ENCODE measurements around the gene PLCD3. TPM values are rescaled to one million over a fixed set of nuclear protein-coding genes. Genes with fewer than 3 reads are reported as not detected.

Gene PLCD3
- total RNA-seq, 1 donor from 2014 or later = 2.9 TPM

DNA sequence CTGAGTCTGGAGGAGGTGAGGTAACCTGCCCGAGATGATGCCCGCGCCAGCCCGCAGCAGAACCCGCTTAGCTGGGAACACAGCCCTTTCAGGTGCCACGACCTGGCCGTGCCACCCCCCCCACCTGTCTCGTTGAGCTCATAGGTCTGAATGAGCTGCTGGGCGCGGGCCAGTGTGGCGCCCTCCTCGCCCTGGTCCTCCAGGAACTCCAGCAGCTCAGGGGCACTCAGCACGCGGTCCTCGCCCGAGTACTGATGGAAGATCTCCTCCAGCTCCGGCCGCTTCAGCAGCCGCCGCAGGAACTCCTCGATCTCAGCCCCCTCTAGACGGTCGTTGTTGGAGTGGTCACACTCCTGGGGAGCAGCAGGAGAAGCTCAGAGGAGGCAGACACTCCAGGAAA is 13.6 kb downstream of the PLCD3 start:
- intact Hi-C loops (cut with micrococcal nuclease) = no loop called here

DNA sequence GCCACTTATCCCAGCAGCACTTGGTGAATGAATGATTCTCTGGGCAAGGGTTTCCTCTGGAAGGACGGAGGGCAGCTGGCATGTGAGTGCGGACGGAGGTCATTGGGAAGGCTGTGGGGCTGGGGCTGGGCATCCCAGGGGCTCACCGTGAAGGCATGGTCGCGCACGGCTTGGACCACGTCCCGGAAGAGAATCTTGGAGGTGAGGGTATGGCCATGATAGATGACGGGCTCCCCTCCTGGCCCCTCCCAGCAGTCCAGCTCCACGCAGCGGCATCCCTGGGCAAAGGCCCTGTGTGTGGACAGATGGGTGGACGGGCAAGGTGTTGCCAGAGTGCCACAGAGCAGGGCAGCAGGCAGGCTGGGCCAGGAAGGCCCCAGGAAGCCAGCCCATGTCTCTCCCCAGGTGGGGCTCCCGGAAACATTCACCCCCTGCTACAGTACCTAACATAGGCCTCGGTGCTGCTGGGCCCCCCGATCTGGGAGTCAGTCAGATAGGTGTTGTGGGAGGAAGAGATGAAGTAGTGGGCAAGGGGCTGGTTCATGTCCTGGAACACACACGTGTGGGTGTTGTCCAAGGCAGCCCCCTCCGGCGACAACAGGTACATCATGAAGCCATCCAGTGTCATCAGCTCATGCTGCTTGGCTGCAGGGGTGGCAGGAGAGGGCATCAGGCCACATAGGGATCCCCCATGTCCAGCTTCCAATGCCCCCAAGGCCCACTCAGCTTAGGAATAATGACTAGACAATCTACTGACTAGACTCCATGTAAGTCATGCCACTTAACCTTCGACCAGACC is 14.3 kb downstream of the PLCD3 start:
- intact Hi-C loops (cut with micrococcal nuclease) = no loop called here

DNA sequence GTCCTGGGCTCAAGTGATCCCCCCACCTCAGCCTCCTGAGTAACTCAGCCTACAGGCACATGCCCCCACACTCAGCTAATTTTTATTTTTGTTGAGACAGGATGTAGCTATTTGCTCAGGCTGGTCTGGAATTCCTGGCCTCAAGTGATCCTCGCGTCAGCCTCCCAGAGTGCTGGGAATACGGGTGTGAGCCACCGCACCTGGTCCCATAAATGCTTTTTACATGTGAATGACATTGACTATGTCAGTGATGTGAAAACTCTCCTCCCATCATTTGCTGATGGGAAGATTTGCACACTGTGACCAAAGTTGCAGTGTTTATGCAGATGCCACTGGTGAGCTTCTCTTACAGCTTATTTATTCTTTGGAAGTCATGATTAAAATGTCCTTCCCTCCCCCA is 15.0 kb downstream of the PLCD3 start:
- intact Hi-C loops (cut with micrococcal nuclease) = no loop called here

DNA sequence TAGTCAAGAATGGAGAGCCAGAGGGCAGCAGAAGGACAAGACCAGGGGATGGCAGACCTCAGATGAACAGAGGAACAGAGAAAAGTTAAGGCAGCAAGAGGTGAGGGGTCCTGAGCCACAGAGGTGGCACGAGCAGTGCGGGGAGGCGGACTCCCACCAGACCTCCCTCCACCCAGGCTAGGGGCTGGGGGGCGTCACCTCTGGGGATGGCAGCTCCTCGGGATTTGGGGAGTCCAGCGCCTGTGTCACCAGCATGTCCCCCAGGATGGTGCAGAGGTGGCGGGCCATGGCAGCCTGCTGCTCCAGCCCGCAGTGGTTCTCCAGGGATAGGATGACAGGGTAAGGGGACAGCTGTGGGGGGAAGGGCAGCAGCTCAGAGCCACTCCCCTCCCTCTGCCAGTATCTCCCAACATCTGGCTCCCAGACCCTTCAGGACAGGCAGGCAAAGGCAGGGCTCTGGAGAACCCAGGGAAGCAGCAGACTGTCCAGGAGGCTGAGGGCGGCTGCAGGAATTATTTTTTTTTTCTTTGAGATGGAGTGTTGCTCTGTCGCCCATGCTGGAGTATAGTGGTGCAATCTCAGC is 15.8 kb downstream of the PLCD3 start:
- intact Hi-C loops (cut with micrococcal nuclease) = no loop called here

GRCh38 chr17:45115871-45116270 is 16.4 kb downstream of the PLCD3 start:
- intact Hi-C loops (cut with micrococcal nuclease) = no loop called here

DNA sequence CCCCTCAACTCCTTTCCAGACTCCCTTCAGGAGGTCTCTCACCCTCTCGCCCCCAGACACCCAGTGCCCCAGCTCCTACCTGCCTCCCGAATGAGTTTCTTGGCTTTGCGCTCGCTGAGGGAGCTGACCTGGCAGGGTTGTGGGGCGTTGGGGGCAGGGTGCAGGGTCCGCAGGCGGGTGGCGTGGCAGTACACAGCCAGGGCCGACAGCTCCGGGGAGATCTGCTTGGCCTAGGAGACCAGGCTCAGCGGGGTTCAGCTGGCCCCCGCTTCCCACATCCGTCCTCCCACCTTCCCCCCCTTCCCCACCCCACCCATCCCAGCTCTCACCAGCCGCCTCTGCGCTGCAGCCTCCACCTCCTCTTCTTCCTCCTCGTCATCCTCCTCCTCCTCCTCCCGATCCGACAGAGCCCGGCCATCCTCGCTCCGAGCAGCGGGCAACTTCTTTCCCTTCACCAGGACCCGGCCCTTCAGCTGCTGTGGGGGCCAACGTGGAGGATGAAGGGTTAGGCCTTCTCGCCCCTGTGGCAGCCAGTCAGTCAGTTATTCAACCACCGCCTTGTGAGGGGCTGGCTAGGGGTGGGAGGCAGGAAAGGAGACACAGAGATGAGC is 17.2 kb downstream of the PLCD3 start:
- intact Hi-C loops (cut with micrococcal nuclease) = no loop called here

- intact Hi-C loops (cut with micrococcal nuclease) = no loop called here
These were observed 18.0 kb downstream of the PLCD3 start for GRCh38 chr17:45114117-45114932.

DNA sequence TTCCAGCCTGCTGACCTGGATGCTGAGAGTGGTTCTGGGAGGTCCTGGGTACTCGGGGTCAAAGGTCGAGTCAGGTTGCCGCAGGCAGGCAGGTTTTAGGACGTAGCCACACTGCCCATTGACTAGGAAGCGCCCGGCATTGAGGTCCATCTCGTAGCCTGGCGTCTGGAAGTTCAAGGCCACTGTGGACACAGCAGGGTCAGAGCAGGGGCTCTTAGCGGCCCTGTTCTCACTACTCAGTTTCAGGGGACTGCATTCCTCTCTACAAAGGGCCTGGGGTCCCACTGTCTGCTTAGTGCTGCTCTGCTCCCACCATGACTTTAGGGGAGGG is 18.9 kb downstream of the PLCD3 start:
- intact Hi-C loops (cut with micrococcal nuclease) = no loop called here

DNA sequence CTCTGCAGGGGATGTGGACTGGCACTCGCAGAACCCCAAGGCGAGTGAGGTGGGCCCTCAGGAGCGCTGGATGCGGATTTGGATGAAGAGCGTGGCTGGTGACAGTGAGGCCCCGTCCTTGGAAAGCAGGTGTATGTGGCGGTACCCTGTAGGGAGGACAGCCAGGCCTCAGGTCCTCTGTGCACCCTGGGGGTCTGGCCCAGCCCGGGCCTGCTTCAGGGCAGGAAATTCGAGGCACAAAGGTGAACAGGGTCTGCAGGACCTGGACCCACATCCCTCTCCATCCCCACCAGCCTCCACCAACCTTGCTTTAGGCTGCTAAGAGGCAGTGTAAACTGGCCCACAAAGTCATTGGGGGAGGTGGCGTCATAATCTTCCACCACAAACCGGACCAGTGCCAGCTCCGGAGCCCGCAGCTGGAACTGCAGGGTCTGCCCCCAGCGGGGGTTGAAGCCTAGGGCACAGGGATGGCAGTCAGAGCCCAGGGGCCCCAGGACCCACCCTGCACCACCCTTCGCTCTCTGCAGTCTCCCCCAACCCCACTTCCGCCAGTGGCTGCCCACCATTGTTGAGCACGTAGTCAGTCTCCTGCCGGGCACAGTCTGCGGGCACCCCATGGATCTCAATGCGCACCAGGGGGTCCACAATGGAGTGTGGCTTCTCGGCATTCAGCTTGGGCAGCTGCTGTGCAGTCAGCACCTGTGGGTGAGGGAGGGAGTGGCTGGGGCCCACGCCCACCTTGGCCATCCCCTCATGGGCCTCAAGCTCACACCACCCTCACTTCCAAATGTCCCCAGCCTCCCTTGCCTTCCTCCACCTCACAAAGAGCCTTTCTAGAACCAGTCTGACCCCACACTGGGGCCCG is 19.5 kb downstream of the PLCD3 start:
- intact Hi-C loops (cut with micrococcal nuclease) = no loop called here

- intact Hi-C loops (cut with micrococcal nuclease) = no loop called here
These were observed 20.5 kb downstream of the PLCD3 start for GRCh38 chr17:45111850-45112249.

- intact Hi-C loops (cut with micrococcal nuclease) = no loop called here
These were observed 21.4 kb downstream of the PLCD3 start for GRCh38 chr17:45110676-45111611.

DNA sequence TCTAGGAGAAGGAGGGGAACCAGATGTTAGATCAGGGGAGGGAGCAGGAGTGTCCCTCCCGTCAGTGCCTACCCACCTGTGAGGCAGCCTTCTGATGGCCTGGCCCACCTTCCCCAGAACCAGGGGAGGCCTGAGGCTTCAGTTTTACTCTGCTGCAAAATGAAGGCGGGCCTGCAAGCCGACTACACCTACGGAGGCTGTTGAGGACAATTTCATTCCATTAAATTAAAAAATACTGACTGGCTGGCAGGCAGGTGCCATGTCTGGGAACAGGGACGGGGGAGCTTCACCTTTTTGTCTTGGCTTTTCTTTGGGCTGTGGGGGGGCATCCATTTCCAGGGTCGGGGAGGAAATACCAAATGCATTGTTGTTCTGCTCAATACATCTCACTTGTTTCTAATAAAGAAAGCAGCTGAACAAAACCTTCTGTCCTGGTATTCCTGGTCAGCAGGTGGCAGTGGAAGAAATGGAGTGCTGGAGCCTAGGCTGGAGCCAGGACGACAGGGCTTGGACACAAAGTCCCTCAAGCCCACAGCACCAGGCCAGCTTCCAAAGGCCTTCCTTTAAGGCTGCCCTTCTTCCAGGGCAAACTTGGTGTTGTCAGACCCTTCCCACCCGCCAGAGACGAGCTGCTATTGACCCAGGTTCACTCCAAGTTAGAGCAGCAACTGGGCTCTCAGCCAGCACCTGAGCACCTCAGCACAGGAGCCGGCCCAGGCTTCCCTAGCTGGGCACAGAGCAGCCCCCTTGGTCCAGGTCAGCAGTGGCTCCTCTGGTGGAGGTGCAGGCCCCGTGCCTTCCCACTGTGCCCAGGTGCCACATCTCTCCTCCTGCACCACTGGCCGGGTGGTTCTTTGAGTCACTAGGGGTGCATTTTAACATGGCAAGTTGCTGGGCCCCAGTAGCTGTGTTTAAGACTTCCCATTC is 23.5 kb downstream of the PLCD3 start:
- intact Hi-C loops (cut with micrococcal nuclease) = no loop called here

DNA sequence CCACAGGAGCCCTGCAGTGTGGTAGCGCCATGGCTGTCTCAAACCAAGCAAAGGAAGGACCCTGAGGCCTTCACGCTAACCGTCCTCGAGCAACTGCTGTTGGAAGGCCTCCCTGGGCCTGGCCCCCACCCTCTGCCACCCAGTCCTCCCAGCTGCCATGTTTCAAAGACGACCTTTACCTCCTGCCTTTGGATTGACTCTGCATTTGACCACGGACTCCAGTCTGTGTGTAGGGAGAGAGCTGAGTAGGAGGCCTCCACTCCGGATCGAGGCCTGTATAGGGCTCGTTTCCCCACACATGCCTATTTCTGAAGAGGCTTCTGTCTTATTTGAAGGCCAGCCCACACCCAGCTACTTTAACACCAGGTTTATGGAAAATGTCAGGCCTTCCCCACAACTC is 24.3 kb downstream of the PLCD3 start:
- intact Hi-C loops (cut with micrococcal nuclease) = no loop called here

DNA sequence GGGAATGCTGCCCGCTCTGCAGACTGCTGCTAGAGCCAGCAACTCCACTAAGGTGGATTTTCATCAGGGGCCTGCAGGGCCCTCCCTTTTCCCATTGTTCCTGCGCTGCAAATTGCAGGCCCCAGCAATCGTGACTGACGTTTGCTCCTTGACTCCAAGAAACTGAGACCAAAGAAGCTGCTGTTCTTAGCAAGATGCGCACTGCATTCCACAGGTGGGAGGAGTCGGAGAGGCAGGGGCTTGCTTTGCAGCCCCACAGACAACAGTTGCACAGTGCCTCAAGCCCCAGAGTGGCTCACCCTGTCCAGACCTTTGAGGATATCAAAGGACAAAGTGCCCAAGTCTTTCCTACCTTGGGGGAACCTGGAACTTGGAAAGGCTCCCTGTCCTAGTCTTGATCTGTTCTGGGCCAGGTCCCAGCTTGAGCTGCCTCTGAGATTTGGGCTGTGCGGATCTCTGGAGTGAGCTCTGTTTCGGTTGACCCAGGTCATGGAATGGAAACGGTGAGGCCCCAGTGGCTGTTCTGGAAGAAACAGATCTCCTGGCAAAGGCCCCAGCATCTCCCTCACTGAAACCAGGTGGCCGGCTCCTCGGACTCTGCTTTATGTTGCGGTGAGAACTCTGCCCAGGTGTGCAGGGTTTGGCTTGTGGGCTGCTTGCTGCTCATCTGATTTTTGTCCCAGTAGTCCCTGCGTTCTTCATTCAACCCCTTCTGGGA is 24.9 kb downstream of the PLCD3 start:
- intact Hi-C loops (cut with micrococcal nuclease) = no loop called here

DNA sequence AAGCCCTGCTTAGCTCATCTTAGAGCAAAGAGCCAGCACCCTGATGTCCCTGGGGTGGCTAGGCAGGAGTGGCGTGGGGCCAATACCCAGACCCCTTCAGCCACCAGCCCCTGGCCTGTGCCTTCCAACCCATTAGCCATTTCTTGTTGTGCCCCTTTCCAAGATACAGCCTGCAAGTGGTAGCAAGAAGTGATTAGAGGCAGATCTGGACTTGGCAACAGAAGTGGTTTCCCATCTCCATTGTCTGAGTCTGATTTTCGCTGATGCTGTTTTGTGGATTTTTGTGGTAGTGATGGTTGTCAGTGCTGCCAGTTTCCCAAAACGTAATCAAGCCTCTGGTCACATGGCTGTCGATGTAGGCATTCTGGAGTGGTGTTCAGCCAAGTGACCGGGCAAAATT is 25.7 kb downstream of the PLCD3 start:
- intact Hi-C loops (cut with micrococcal nuclease) = no loop called here

GRCh38 chr17:45106096-45106495 is 26.2 kb downstream of the PLCD3 start:
- intact Hi-C loops (cut with micrococcal nuclease) = no loop called here

DNA sequence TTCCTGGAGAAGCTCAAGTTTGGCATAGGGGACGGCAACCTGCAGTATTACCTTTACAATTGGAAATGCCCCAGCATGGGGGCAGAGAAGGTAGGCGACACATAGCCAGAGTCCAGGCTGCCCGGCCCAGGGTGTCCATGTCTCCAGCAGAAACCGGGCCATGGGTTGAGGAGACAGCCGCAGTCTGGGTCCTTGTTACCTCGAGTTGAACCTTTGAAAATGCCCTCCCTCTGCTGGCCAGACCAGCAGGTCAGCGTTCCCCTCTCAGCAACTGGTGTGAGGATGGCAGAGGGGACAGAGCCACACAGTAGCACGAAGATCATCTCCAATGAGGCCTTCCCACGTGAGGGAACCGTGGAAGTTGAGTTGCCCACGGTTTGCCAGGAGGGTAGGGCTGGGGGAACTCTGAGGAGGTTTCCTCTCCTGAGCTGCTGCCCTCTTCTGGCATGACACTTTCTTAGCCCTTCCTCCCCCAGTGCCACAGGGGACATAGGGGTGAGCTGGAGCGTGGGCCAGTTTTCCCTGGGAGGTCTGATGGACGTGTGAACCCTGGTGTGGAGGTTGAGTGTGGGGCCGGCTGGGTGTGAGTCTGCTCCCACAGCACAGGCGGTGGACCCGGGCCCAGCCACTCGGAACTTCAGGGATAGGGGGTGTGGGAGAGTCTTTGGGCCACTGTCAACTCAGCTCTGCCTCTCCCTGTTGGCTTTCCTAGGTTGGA is 27.2 kb downstream of the PLCD3 start:
- intact Hi-C loops (cut with micrococcal nuclease) = no loop called here

DNA sequence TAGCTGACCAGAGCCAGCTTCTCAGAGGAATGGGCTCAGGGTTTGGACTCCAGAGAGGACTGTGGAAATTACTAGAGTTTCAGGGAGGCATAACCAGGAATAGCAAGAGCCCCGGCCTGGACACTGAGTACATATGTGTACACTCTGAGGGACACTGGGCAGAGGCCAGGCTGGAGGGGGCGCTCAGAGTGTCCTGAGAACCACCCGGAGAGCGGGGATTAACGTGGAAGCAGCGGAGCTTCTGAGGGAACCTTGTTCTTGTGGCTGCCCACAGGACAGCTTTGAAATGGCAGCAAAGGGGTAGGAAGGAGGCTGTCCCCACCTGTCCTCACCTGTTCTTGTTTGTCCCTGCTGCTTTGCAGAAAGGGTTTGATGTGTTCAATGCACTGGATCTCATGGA is 27.8 kb downstream of the PLCD3 start:
- intact Hi-C loops (cut with micrococcal nuclease) = no loop called here
